K562 (cell line): ENCODE measurements around the gene RHAG. TPM values are rescaled to one million over a fixed set of nuclear protein-coding genes. Genes with fewer than 3 reads are reported as not detected.

Source experiments
- ARID1B ChIP-seq: fragments of 450-650 bp; IDR thresholded peaks from 2 replicates; pipeline ENCODE4 v1.6.1; 2016; ENCODE audit warnings: antibody characterized with exemption, mild to moderate bottlenecking, inconsistent platforms
- ARID4B ChIP-seq: sonication (generic); formaldehyde crosslinking; IDR thresholded peaks from 2 replicates; pipeline ENCODE4 v1.8.0; 2022; ENCODE audit warnings: mild to moderate bottlenecking, missing genetic modification reagents
- BHLHE40 ChIP-seq: IDR thresholded peaks from 2 replicates; pipeline ENCODE4 v1.6.1; 2011; ENCODE audit warnings: low read length, improper control_type of control experiment
- CCNT2 ChIP-seq: IDR thresholded peaks from 2 replicates; pipeline ENCODE4 v1.6.1; 2011; ENCODE audit warnings: borderline replicate concordance, low read depth, mild to moderate bottlenecking, moderate library complexity, mixed read lengths, low read length; ENCODE audit not compliant: insufficient read length; ENCODE audit errors: extremely low read depth
- DDX20 ChIP-seq: fragments of 450-650 bp; IDR thresholded peaks from 2 replicates; pipeline ENCODE4 v1.6.1; 2016; ENCODE audit warnings: missing genetic modification characterization, low read depth, mild to moderate bottlenecking, missing compliant biosample characterization, moderate library complexity
- FOXP1 ChIP-seq: sonication (generic); formaldehyde crosslinking; IDR thresholded peaks from 2 replicates; pipeline ENCODE4 v1.8.0; 2022; ENCODE audit warnings: mild to moderate bottlenecking, missing genetic modification reagents
- GTF2B ChIP-seq: IDR thresholded peaks from 2 replicates; pipeline ENCODE4 v1.6.1; 2011; ENCODE audit not compliant: insufficient read length; ENCODE audit errors: extremely low read depth
- HDAC3 ChIP-seq: fragments of 450-650 bp; IDR thresholded peaks from 2 replicates; pipeline ENCODE4 v1.6.1; 2018; ENCODE audit warnings: borderline replicate concordance, mild to moderate bottlenecking, moderate library complexity; ENCODE audit not compliant: partially characterized antibody
- HMGN3 ChIP-seq: IDR thresholded peaks from 2 replicates; pipeline ENCODE4 v1.6.1; 2011; ENCODE audit warnings: borderline replicate concordance, low read depth, mild to moderate bottlenecking, mixed read lengths, low read length; ENCODE audit not compliant: insufficient read length; ENCODE audit errors: extremely low read depth
- HNRNPUL1 ChIP-seq: fragments of 200-400 bp; formaldehyde crosslinking; IDR thresholded peaks from 2 replicates; pipeline ENCODE4 v1.6.1; 2017; ENCODE audit warnings: low read length
- ILK ChIP-seq: fragments of 450-650 bp; IDR thresholded peaks from 2 replicates; pipeline ENCODE4 v1.6.1; 2016; ENCODE audit warnings: missing genetic modification characterization, low read depth, mild to moderate bottlenecking, missing compliant biosample characterization, moderate library complexity, borderline replicate concordance
- KLF10 ChIP-seq: fragments of 250-450 bp; sonication (Bioruptor Pico); IDR thresholded peaks from 2 replicates; pipeline ENCODE4 v1.6.1; 2021; ENCODE audit warnings: matching md5 sums
- MITF ChIP-seq: IDR thresholded peaks from 2 replicates; pipeline ENCODE4 v1.6.1; 2014; ENCODE audit warnings: antibody characterized with exemption
- MYNN ChIP-seq, 2 experiments: sonication (generic); formaldehyde crosslinking in 1 of 2; IDR thresholded peaks; 2 replicates each; pipeline versions ENCODE4 v1.5.0 to v1.6.1; 2016 to 2020; ENCODE audit warnings: antibody characterized with exemption in 1 of 2, missing genetic modification reagents in 1 of 2
- NR1H2 ChIP-seq: sonication (generic); formaldehyde crosslinking; IDR thresholded peaks from 2 replicates; pipeline ENCODE4 v1.4.0; 2020; ENCODE audit warnings: mild to moderate bottlenecking, missing genetic modification reagents
- RBM39 ChIP-seq: fragments of 200-400 bp; formaldehyde crosslinking; optimal IDR thresholded peaks from 2 replicates; pipeline ENCODE3; 2018; ENCODE audit warnings: low read depth, low read length
- STAT5A ChIP-seq: IDR thresholded peaks from 2 replicates; pipeline ENCODE4 v1.6.1; 2012; ENCODE audit warnings: low read length, inconsistent platforms, borderline replicate concordance
- THRB ChIP-seq: fragments of 450-650 bp; formaldehyde crosslinking; conservative IDR thresholded peaks from 2 replicates; pipeline ENCODE4 v1.4.0; 2022; ENCODE audit warnings: mild to moderate bottlenecking, missing genetic modification characterization
- ZEB2 ChIP-seq: fragments of 450-650 bp; IDR thresholded peaks from 2 replicates; pipeline ENCODE4 v1.6.1; 2016
- ZNF23 ChIP-seq: fragments of 250-450 bp; sonication (Bioruptor Pico); IDR thresholded peaks from 2 replicates; pipeline ENCODE4 v1.4.0; 2020; ENCODE audit warnings: mild to moderate bottlenecking
- ZNF445 ChIP-seq: fragments of 250-450 bp; sonication (Bioruptor Pico); IDR thresholded peaks from 2 replicates; pipeline ENCODE4 v1.4.0; 2020; ENCODE audit warnings: low read depth, mild to moderate bottlenecking, moderate library complexity
- polyA plus RNA-seq, 8 experiments: library from polyadenylated mRNA; depleted of rRNA in 4 of 8; stranded (reverse) in 5 of 8; unstranded in 3 of 8; fragments of >200 nt; fragmentation: Nextera tagmentation in 2 of 8; fragmentation: Illumina TruSeq in 1 of 8; extraction: Ambion mirVana in 2 of 8; extraction: Trizol in 1 of 8; gene quantifications; 2 replicates each; pipeline versions ENCODE4 v1.2.1 to v1.2.3, GENCODE V29; 2011 to 2014; ENCODE audit warnings: inconsistent platforms in 1 of 8, missing spikeins in 1 of 8
- total RNA-seq, 7 experiments: library from RNA; depleted of rRNA in 6 of 7; stranded (reverse); fragments of >200 nt in 6 of 7; fragmentation: Illumina TruSeq in 2 of 7; extraction: Trizol in 2 of 7; gene quantifications; 2 replicates each; pipeline versions ENCODE4 v1.2.1 to v1.2.3, GENCODE V29; 2011 to 2021; ENCODE audit warnings: low replicate concordance in 1 of 7

The RHAG gene
- total and polyA plus RNA-seq, 9 of the 15 experiments (the other 6 are each of a cell fraction or from before 2014, with no cell fraction given), result 290 to 1,202 (median 505) TPM

- TF ChIP-seq HMGN3, result peak; percentile 89
- TF ChIP-seq BHLHE40, result peak; percentile 19; the same call in 1 of the 2 replicates
- no peak for TF ChIP-seq KLF10 (CRISPR knock-in tag)
- peak; percentile 99 for TF ChIP-seq CCNT2
- TF ChIP-seq ARID1B, result peak; percentile 100
- TF ChIP-seq HDAC3, result peak; percentile 88
- peak; percentile 95 for TF ChIP-seq MYNN (IDR thresholded peaks at IDR 0.05)
- TF ChIP-seq MYNN (CRISPR knock-in tag; IDR thresholded peaks at IDR 0.05), result no peak
- no peak for TF ChIP-seq NR1H2
- TF ChIP-seq ILK, result no peak
- TF ChIP-seq DDX20 (tag), result no peak; the same call in 1 of the 2 replicates
- no peak for TF ChIP-seq GTF2B
- TF ChIP-seq HNRNPUL1, result no peak
- peak; percentile 100 for TF ChIP-seq STAT5A
- no peak for TF ChIP-seq RBM39
- TF ChIP-seq ZEB2, result peak; percentile 75
- no peak for TF ChIP-seq ZNF445 (CRISPR knock-in tag)
- TF ChIP-seq ZNF23, result no peak
- peak; percentile 66 for TF ChIP-seq MITF
- no peak for TF ChIP-seq FOXP1
- TF ChIP-seq THRB (CRISPR knock-in tag), result no peak; the same call in 1 of the 2 replicates
- TF ChIP-seq ARID4B (CRISPR knock-in tag), result no peak
Observed at GRCh38 chr6:49646130-49646824, 9.6 kb upstream of the RHAG start (continued).
